Stimulated activated CD4-positive, alpha-beta T cell treated with anti-CD3 and anti-CD28 coated beads, Interleukin-2, amount 100 ng/mL, for 24 hours (primary cell): Measurements from ENCODE around the gene RHOH.

Source experiments
- DNase-seq, 2 donors: peaks; one replicate each; pipeline ENCODE4 v3.0.0-alpha.2; 2020

RHOH gene

GRCh38 chr4:40209401-40209800, 12.6 kb downstream of the RHOH start:
- DNase-seq = no peak

GRCh38 chr4:40210776-40211175, 13.9 kb downstream of the RHOH start:
- DNase-seq = no peak

- peak in 1 of 2 donors; percentile 15 for DNase-seq
These were observed 14.7 kb downstream of the RHOH start for GRCh38 chr4:40211224-40212185.

GRCh38 chr4:40212674-40213527, 16.1 kb downstream of the RHOH start:
- DNase-seq = no peak

GRCh38 chr4:40214038-40214437, 17.2 kb downstream of the RHOH start:
- DNase-seq = peak in 1 of 2 donors; percentile 37

- DNase-seq = peak in 1 of 2 donors; percentile 15
These were observed 18.0 kb downstream of the RHOH start for GRCh38 chr4:40214661-40215418.

- no peak for DNase-seq
These were observed 20.0 kb downstream of the RHOH start for GRCh38 chr4:40216622-40217366.

- no peak for DNase-seq
These were observed 24.9 kb downstream of the RHOH start for GRCh38 chr4:40221744-40222143.

- DNase-seq = peak in 1 of 2 donors; percentile 4
These were observed 26.5 kb downstream of the RHOH start for GRCh38 chr4:40223343-40223742.

- DNase-seq = no peak
These were observed 27.6 kb downstream of the RHOH start for GRCh38 chr4:40224432-40224831.

- DNase-seq = no peak
These were observed 28.7 kb downstream of the RHOH start for GRCh38 chr4:40225497-40225896.

GRCh38 chr4:40227284-40227683, 30.5 kb downstream of the RHOH start:
- peak; percentile 66 to 71 for DNase-seq

- DNase-seq = peak in 1 of 2 donors; percentile 55
These were observed 31.9 kb downstream of the RHOH start for GRCh38 chr4:40228497-40229365.

GRCh38 chr4:40231316-40231863, 34.6 kb downstream of the RHOH start:
- no peak for DNase-seq

- DNase-seq = no peak
These were observed 35.8 kb downstream of the RHOH start for GRCh38 chr4:40232610-40233009.

- no peak for DNase-seq
These were observed 36.4 kb downstream of the RHOH start for GRCh38 chr4:40233227-40233626.

GRCh38 chr4:40234519-40235039, 37.7 kb downstream of the RHOH start:
- DNase-seq = no peak

- no peak for DNase-seq
These were observed 41.3 kb downstream of the RHOH start for GRCh38 chr4:40238008-40238699.

GRCh38 chr4:40238700-40239548, 42.1 kb downstream of the RHOH start:
- DNase-seq = peak; percentile 72 to 75
